NCI-H2029 treated with DMSO at 0.1 percent for 48 hours (cell line): ENCODE data around the gene CORO1A.
"Not testable (repeated sequence)": the region's sequence is repeated elsewhere in the genome, so short reads cannot be mapped to it uniquely, and the experiment has no call there.

Experiments used
- DNase-seq: peaks from one replicate; lab custom pipeline; 2025; lab: John Stamatoyannopoulos, UW

Gene CORO1A

GRCh38 chr16:30183233-30184095 lies at the start of gene CORO1A:
CORO1A (plus strand) TSS chr16:30183602; CDS start chr16:30185210, 1,608 bp downstream.
- DNase-seq: peak; percentile 22

- no peak for DNase-seq
These were observed 46.3 kb upstream of the CORO1A start for GRCh38 chr16:30136971-30137605.

GRCh38 chr16:30137897-30138296 lies 45.5 kb upstream of the CORO1A start:
- DNase-seq: no peak

- peak; percentile 64 for DNase-seq
These were observed 43.6 kb upstream of the CORO1A start for GRCh38 chr16:30139583-30140481.

- DNase-seq: no peak
These were observed 41.7 kb upstream of the CORO1A start for GRCh38 chr16:30141750-30142149.

- no peak for DNase-seq
These were observed 40.6 kb upstream of the CORO1A start for GRCh38 chr16:30142672-30143346.

GRCh38 chr16:30143347-30143702 lies 40.1 kb upstream of the CORO1A start:
- no peak for DNase-seq

GRCh38 chr16:30144017-30144416 lies 39.4 kb upstream of the CORO1A start:
- DNase-seq: no peak

- DNase-seq: no peak
These were observed 38.5 kb upstream of the CORO1A start for GRCh38 chr16:30144917-30145316.

GRCh38 chr16:30145657-30146056 lies 37.7 kb upstream of the CORO1A start:
- no peak for DNase-seq

GRCh38 chr16:30147843-30148510 lies 35.4 kb upstream of the CORO1A start:
- no peak for DNase-seq

- no peak for DNase-seq
These were observed 34.0 kb upstream of the CORO1A start for GRCh38 chr16:30149250-30149930.

GRCh38 chr16:30151091-30151490 lies 32.3 kb upstream of the CORO1A start:
- no peak for DNase-seq

- DNase-seq: no peak
These were observed 30.9 kb upstream of the CORO1A start for GRCh38 chr16:30152517-30152916.

- DNase-seq: no peak
These were observed 28.2 kb upstream of the CORO1A start for GRCh38 chr16:30155188-30155587.

- DNase-seq: no peak
These were observed 26.2 kb upstream of the CORO1A start for GRCh38 chr16:30157214-30157613.

- DNase-seq: no peak
These were observed 19.9 kb upstream of the CORO1A start for GRCh38 chr16:30163538-30163937.

- DNase-seq: no peak
These were observed 17.1 kb upstream of the CORO1A start for GRCh38 chr16:30166202-30166902.

- DNase-seq: not testable (repeated sequence)
These were observed 14.7 kb upstream of the CORO1A start for GRCh38 chr16:30168746-30169145.

- DNase-seq: not testable (repeated sequence)
These were observed 14.0 kb upstream of the CORO1A start for GRCh38 chr16:30169416-30169815.
